ENCODE results near the gene REEP3.

Gene REEP3

GRCh38 chr10:63578501-63578900 is 57.3 kb downstream of the REEP3 start:
- Histone ChIP-seq H3K56ac (ENCODE audit: low read length) (no peak overlapping the region), H3K79me1 (ENCODE audit: low read length) (peaks cover 1% of the 10 kb centered on the region), H2BK15ac (replicated peaks; ENCODE audit: low read depth) (no peak overlapping the region), H4K8ac (ENCODE audit: low read depth, low read length) (no peak overlapping the region), H3K18ac (ENCODE audit: low read length) (no peak overlapping the region), H3K27me3 (ENCODE audit: insufficient read depth, low read length, poor library complexity) (no peaks in the 10 kb centered on the region), H2AK5ac (ENCODE audit: low read length) (no peak overlapping the region), H4K5ac (ENCODE audit: low read length) (no peak overlapping the region), H2BK120ac (ENCODE audit: low read depth, low read length) (no peak overlapping the region), H3K4me3 (ENCODE audit: low read length) (no peak overlapping the region), H3K36me3 (ENCODE audit: control insufficient read depth, insufficient read depth, low read length) (no peaks in the 10 kb centered on the region), H2BK5ac (ENCODE audit: low read length) (no peak overlapping the region), H3K4me2 (ENCODE audit: low read length) (no peak overlapping the region), H3K23ac (ENCODE audit: low read length) (no peak overlapping the region), H3K4ac (ENCODE audit: low read depth, low read length) (no peak overlapping the region), H3K9ac (ENCODE audit: low read length) (no peak overlapping the region), H3K27ac (ENCODE audit: low read depth, low read length) (no peak overlapping the region), H3K79me2 (ENCODE audit: control insufficient read depth, insufficient read depth, low read length) (no peaks in the 10 kb centered on the region), H3K4me1 (ENCODE audit: control insufficient read depth, low read depth, low read length) (no peaks in the 10 kb centered on the region)
- DNase-seq, result no peak
- WGBS (ENCODE audit: extremely low coverage, insufficient coverage, low lambda C conversion rate), result no CpG with 5 or more reads among the region's 7 CpGs

DNA sequence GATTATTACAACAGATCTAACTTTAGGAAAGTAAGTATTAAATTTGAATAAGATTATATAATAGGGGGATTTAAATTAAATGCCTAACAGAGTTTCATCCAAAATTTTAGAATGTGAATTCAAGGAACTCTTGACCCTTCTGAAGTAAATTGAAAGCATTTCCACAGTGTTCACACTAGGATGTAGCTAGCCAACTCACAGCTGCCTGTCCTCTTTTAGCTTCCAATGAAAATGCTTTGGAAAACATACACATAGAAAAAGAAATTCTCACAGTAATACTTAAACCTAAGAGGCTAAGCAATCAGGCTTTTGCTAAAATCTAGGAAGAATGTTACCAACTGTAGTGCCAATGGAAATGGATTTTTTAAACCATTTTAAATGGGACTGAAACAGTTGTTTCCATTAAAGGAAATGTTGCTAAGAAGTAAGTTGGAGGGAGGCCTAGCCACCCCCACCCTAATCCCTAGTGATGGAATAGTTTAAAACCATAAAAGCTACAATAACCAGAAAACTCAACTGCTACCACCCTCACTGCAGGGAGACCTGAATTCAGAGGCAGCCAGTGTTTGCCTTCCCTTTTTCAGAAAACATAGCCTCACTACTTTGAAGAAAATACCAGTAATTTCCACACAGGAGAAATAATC is 58.3 kb downstream of the REEP3 start:
- Histone ChIP-seq H3K36me3 (ENCODE audit: control insufficient read depth, insufficient read depth, low read length) (no peaks in the 10 kb centered on the region), H3K79me2 (ENCODE audit: control insufficient read depth, insufficient read depth, low read length) (peaks cover 1% of the 10 kb centered on the region), H2BK15ac (replicated peaks; ENCODE audit: low read depth) (no peak overlapping the region), H3K23ac (ENCODE audit: low read length) (no peak overlapping the region), H3K9ac (ENCODE audit: low read length) (no peak overlapping the region), H2AK5ac (ENCODE audit: low read length) (no peak overlapping the region), H3K4me1 (ENCODE audit: control insufficient read depth, low read depth, low read length) (no peaks in the 10 kb centered on the region), H2BK120ac (ENCODE audit: low read depth, low read length) (no peak overlapping the region), H3K27me3 (ENCODE audit: insufficient read depth, low read length, poor library complexity) (no peaks in the 10 kb centered on the region), H3K4me2 (ENCODE audit: low read length) (no peak overlapping the region), H3K27ac (ENCODE audit: low read depth, low read length) (no peak overlapping the region), H3K18ac (ENCODE audit: low read length) (no peak overlapping the region), H2BK5ac (ENCODE audit: low read length) (no peak overlapping the region), H3K56ac (ENCODE audit: low read length) (no peak overlapping the region), H4K8ac (ENCODE audit: low read depth, low read length) (no peak overlapping the region), H3K4me3 (ENCODE audit: low read length) (no peak overlapping the region), H4K5ac (ENCODE audit: low read length) (no peak overlapping the region), H3K4ac (ENCODE audit: low read depth, low read length) (no peak overlapping the region), H3K79me1 (ENCODE audit: low read length) (peaks cover 1% of the 10 kb centered on the region)
- no peak for DNase-seq

- Histone ChIP-seq H3K18ac (ENCODE audit: low read length) (no peak overlapping the region), H4K5ac (ENCODE audit: low read length) (no peak overlapping the region), H3K4ac (ENCODE audit: low read depth, low read length) (no peak overlapping the region), H2BK15ac (replicated peaks; ENCODE audit: low read depth) (no peak overlapping the region), H3K4me1 (ENCODE audit: control insufficient read depth, low read depth, low read length) (no peaks in the 10 kb centered on the region), H2BK120ac (ENCODE audit: low read depth, low read length) (no peak overlapping the region), H3K4me3 (ENCODE audit: low read length) (no peak overlapping the region), H2BK5ac (ENCODE audit: low read length) (no peak overlapping the region), H3K27ac (ENCODE audit: low read depth, low read length) (no peak overlapping the region), H3K79me1 (ENCODE audit: low read length) (peaks cover 3% of the 10 kb centered on the region), H2AK5ac (ENCODE audit: low read length) (no peak overlapping the region), H3K36me3 (ENCODE audit: control insufficient read depth, insufficient read depth, low read length) (no peaks in the 10 kb centered on the region), H3K79me2 (ENCODE audit: control insufficient read depth, insufficient read depth, low read length) (peaks cover 1% of the 10 kb centered on the region), H3K23ac (ENCODE audit: low read length) (no peak overlapping the region), H4K8ac (ENCODE audit: low read depth, low read length) (no peak overlapping the region), H3K4me2 (ENCODE audit: low read length) (no peak overlapping the region), H3K9ac (ENCODE audit: low read length) (no peak overlapping the region), H3K27me3 (ENCODE audit: insufficient read depth, low read length, poor library complexity) (no peaks in the 10 kb centered on the region), H3K56ac (ENCODE audit: low read length) (no peak overlapping the region)
- WGBS (ENCODE audit: extremely low coverage, insufficient coverage, low lambda C conversion rate), result no CpG with 5 or more reads among the region's 8 CpGs
- DNase-seq, result no peak
Observed at GRCh38 chr10:63582690-63583089, 61.5 kb downstream of the REEP3 start.

DNA sequence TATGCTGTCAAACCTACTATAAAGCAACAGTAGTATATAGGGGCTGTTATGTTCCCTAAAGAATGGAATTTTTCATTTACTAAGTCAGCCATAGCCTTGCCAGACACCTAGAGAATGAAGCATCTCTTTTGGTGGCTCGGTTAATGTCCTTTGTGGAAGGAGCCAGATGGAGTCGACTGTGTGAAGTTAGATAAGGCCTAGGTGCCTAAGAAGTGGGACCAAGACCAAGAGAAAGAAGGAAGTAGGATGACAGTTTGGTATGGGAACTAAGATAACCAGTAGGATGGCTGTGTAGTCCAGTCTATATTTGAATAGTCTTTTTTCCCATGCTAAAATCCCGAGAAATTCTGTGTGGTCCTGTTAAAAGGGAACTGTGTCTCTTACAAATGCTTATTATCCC is 62.2 kb downstream of the REEP3 start:
- Histone ChIP-seq H3K23ac (ENCODE audit: low read length) (no peak overlapping the region), H3K9ac (ENCODE audit: low read length) (no peak overlapping the region), H3K4me3 (ENCODE audit: low read length) (no peak overlapping the region), H3K79me1 (ENCODE audit: low read length) (peaks cover 3% of the 10 kb centered on the region), H3K4me1 (ENCODE audit: control insufficient read depth, low read depth, low read length) (no peaks in the 10 kb centered on the region), H4K5ac (ENCODE audit: low read length) (no peak overlapping the region), H2BK5ac (ENCODE audit: low read length) (no peak overlapping the region), H2BK15ac (replicated peaks; ENCODE audit: low read depth) (no peak overlapping the region), H3K27me3 (ENCODE audit: insufficient read depth, low read length, poor library complexity) (no peaks in the 10 kb centered on the region), H3K18ac (ENCODE audit: low read length) (no peak overlapping the region), H3K4me2 (ENCODE audit: low read length) (no peak overlapping the region), H2BK120ac (ENCODE audit: low read depth, low read length) (no peak overlapping the region), H3K4ac (ENCODE audit: low read depth, low read length) (no peak overlapping the region), H3K79me2 (ENCODE audit: control insufficient read depth, insufficient read depth, low read length) (peaks cover 1% of the 10 kb centered on the region), H3K36me3 (ENCODE audit: control insufficient read depth, insufficient read depth, low read length) (no peaks in the 10 kb centered on the region), H3K56ac (ENCODE audit: low read length) (no peak overlapping the region), H2AK5ac (ENCODE audit: low read length) (no peak overlapping the region), H4K8ac (ENCODE audit: low read depth, low read length) (no peak overlapping the region), H3K27ac (ENCODE audit: low read depth, low read length) (no peak overlapping the region)
- no peak for DNase-seq
- no CpG with 5 or more reads among the region's 3 CpGs for WGBS (ENCODE audit: extremely low coverage, insufficient coverage, low lambda C conversion rate)

GRCh38 chr10:63583909-63584724 is 62.9 kb downstream of the REEP3 start:
- no peaks in the 10 kb centered on the region for H3K4me1 ChIP-seq (ENCODE audit: control insufficient read depth, low read depth, low read length)
- no peaks in the 10 kb centered on the region for H3K27me3 ChIP-seq (ENCODE audit: insufficient read depth, low read length, poor library complexity)
- H3K36me3 ChIP-seq (ENCODE audit: control insufficient read depth, insufficient read depth, low read length), result no peaks in the 10 kb centered on the region
- H4K8ac ChIP-seq (ENCODE audit: low read depth, low read length), result no peak overlapping the region
- DNase-seq, result no peak
- no peak overlapping the region for H3K18ac ChIP-seq (ENCODE audit: low read length)
- no peak overlapping the region for H4K5ac ChIP-seq (ENCODE audit: low read length)
- no peak overlapping the region for H3K4me3 ChIP-seq (ENCODE audit: low read length)
- no peak overlapping the region for H3K4me2 ChIP-seq (ENCODE audit: low read length)
- no CpG with 5 or more reads among the region's 5 CpGs for WGBS (ENCODE audit: extremely low coverage, insufficient coverage, low lambda C conversion rate)
- no peak overlapping the region for H3K23ac ChIP-seq (ENCODE audit: low read length)
- no peak overlapping the region for H2AK5ac ChIP-seq (ENCODE audit: low read length)
- no peak overlapping the region for H3K27ac ChIP-seq (ENCODE audit: low read depth, low read length)
- peaks cover 7% of the 10 kb centered on the region for H3K79me1 ChIP-seq (ENCODE audit: low read length)
- H2BK120ac ChIP-seq (ENCODE audit: low read depth, low read length), result no peak overlapping the region
- H3K56ac ChIP-seq (ENCODE audit: low read length), result no peak overlapping the region
- H3K79me2 ChIP-seq (ENCODE audit: control insufficient read depth, insufficient read depth, low read length), result peaks cover 1% of the 10 kb centered on the region
- no peak overlapping the region for H2BK15ac ChIP-seq (replicated peaks; ENCODE audit: low read depth)
- no peak overlapping the region for H2BK5ac ChIP-seq (ENCODE audit: low read length)
- H3K9ac ChIP-seq (ENCODE audit: low read length), result no peak overlapping the region
- H3K4ac ChIP-seq (ENCODE audit: low read depth, low read length), result no peak overlapping the region

GRCh38 chr10:63584725-63585035 is 63.5 kb downstream of the REEP3 start:
- Histone ChIP-seq H3K4me2 (ENCODE audit: low read length) (no peak overlapping the region), H3K27me3 (ENCODE audit: insufficient read depth, low read length, poor library complexity) (no peaks in the 10 kb centered on the region), H3K4me1 (ENCODE audit: control insufficient read depth, low read depth, low read length) (no peaks in the 10 kb centered on the region), H3K23ac (ENCODE audit: low read length) (no peak overlapping the region), H2AK5ac (ENCODE audit: low read length) (no peak overlapping the region), H2BK120ac (ENCODE audit: low read depth, low read length) (no peak overlapping the region), H3K27ac (ENCODE audit: low read depth, low read length) (no peak overlapping the region), H4K5ac (ENCODE audit: low read length) (no peak overlapping the region), H2BK5ac (ENCODE audit: low read length) (no peak overlapping the region), H3K79me1 (ENCODE audit: low read length) (peaks cover 9% of the 10 kb centered on the region), H3K56ac (ENCODE audit: low read length) (no peak overlapping the region), H3K79me2 (ENCODE audit: control insufficient read depth, insufficient read depth, low read length) (peaks cover 1% of the 10 kb centered on the region), H3K18ac (ENCODE audit: low read length) (no peak overlapping the region), H3K36me3 (ENCODE audit: control insufficient read depth, insufficient read depth, low read length) (no peaks in the 10 kb centered on the region), H3K4me3 (ENCODE audit: low read length) (no peak overlapping the region), H3K9ac (ENCODE audit: low read length) (no peak overlapping the region), H4K8ac (ENCODE audit: low read depth, low read length) (no peak overlapping the region), H2BK15ac (replicated peaks; ENCODE audit: low read depth) (no peak overlapping the region), H3K4ac (ENCODE audit: low read depth, low read length) (no peak overlapping the region)
- no peak for DNase-seq
